GM15510 (cell line): ENCODE results near the gene MUC6.

Experiments used
- POLR2A ChIP-seq: IDR thresholded peaks from 3 replicates; pipeline ENCODE4 v1.6.1; 2011; ENCODE audit warnings: borderline replicate concordance; ENCODE audit not compliant: insufficient read length; ENCODE audit errors: extremely low read depth

Gene MUC6

DNA sequence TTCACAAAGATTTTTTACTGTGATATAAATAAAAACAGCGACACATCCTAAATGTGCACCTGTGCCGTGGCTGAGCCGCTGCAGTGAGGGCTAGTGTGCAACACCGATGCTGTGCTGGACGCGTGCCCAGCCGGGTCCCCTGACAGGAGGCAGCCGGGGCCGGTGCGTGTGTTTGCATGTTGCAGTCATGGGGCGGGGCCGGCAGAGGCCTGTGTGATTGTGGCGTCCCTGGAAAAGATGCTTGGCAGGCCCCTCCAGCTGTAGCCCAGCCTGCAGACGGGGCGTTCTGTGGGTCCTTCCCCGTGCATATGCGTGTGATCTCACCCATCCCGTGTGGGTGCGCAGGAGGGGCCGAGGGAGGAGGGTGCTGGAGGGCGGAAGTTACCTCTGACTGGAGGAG, 30.6 kb downstream of the MUC6 start:
- TF ChIP-seq POLR2A: no peak

- TF ChIP-seq POLR2A: no peak
Measured at GRCh38 chr11:1003159-1003558, 33.4 kb downstream of the MUC6 start.

GRCh38 chr11:1002406-1002984, 34.0 kb downstream of the MUC6 start:
- TF ChIP-seq POLR2A: no peak

- no peak for TF ChIP-seq POLR2A
Measured at GRCh38 chr11:1001617-1002405, 34.7 kb downstream of the MUC6 start.

GRCh38 chr11:1000357-1001278, 35.9 kb downstream of the MUC6 start:
- TF ChIP-seq POLR2A: no peak

- no peak for TF ChIP-seq POLR2A
Measured at GRCh38 chr11:999009-999408, 37.5 kb downstream of the MUC6 start.

DNA sequence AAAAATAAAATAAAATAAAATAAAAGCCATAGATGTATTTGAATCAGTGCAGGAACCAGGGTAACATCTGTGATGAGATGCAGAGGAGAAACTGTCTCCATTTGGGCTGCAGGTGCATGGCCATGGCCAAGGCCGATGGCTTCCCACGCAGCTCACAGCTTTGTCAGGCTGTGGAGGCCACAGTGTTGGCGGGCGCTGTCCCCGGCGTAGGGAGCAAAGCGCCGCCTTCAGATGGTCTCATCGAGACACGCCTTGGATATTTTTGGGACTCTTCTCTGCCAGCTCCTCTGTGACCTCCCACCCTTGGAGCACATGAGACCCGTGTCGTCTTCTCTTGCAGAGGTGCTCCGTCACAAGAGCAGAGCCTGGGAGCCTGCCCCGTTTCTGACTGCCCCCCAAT, 38.6 kb downstream of the MUC6 start:
- no peak for TF ChIP-seq POLR2A

- TF ChIP-seq POLR2A: no peak
Measured at GRCh38 chr11:996681-997080, 39.8 kb downstream of the MUC6 start.

GRCh38 chr11:995752-996420, 40.6 kb downstream of the MUC6 start:
- no peak for TF ChIP-seq POLR2A

DNA sequence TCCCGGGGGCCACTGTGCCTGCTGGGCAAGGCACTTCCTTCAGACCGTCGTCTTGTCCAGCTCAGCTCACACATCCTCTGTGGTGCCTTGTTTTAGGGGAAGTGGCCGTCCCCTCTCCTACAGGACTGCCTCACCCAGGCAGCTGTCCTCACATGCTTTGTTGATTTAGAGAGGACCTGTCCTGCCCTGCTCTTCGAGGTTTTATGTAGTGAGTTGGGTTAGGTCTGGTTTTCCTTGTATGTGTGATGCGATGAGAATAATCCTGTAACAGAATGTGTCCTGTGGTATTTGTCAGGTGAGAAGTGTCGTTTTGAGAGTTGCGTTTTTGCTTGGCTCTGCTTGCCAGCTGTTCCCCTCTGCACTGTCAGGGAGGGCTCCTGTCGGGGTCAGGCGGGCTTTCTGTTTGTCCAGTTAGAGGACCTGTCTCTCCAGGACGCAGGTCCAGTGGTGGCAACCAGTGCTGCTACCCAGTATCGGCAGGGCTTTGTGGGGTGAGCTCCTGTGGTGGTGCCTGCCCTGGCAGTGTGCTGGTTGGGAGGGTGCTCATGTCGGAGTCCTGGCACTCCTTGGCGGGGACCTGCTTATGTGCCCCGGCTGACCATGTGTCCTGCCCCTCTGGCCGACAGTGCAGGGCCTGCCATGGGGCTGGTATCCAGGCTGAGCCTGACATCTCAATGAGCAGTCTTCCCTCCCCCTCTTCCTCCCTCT, 41.3 kb downstream of the MUC6 start:
- TF ChIP-seq POLR2A: no peak

- TF ChIP-seq POLR2A: no peak
Measured at GRCh38 chr11:993632-994167, 42.8 kb downstream of the MUC6 start.

- TF ChIP-seq POLR2A: no peak
Measured at GRCh38 chr11:992577-992976, 43.9 kb downstream of the MUC6 start.

- no peak for TF ChIP-seq POLR2A
Measured at GRCh38 chr11:991711-992307, 44.7 kb downstream of the MUC6 start.

DNA sequence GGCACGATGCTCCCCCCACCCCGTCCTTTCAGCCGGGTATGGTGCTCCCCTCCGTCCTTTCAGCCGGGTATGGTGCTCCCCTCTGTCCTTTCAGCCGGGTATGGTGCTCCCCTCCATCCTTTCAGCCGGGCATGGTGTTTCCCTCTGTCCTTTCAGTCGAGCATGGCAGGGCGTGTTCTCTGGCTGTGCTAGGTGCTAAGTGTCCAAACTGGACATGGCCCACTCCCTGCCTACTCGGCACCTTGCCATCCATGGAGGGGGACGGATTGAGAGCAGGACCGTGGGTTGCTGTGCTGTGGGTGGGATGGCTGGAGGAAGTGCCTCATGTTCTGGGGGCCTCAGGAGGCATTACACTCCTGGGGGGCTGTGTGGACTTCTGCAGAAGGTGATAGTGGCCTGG, 45.5 kb downstream of the MUC6 start:
- TF ChIP-seq POLR2A: no peak

DNA sequence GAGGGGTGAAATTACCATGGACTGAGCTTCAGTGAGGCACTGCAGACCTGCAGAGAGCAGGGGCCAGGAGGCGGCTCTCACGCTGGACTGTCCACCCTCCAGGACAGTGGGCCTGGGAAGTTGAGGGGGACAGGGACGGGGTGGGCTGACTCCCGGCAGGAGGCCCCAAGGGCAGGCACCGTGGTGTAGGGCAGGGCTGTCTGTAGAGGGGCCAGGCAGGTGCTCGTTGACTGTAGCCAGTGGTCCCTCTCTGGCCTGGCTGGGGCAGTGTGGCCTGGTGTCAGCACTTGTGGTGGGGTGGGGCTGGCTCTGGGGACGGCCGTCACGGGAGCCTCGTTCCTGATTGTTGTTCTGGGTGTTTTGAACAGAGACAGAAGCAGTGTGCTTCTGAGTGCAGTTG, 46.4 kb downstream of the MUC6 start:
- TF ChIP-seq POLR2A: no peak

DNA sequence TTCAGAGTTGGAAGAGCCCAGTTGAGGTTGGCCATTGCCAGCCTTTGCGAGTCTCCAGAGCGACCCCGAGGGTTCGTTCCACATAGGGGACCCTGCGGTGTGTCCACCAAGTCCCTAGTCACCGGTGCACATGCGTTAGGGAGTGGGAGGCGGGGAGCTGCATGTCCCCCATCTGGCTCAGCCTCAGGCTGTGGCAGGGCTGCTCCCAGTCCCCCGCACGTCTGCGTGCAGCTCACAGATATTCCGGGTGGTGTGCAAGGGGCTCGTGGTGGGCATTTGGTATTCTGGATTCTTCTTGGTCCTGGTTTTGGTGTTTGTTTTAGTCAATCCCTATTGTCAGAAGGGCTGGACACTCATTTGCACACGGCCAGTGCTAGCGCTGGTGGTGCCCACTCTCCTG, 48.8 kb downstream of the MUC6 start:
- TF ChIP-seq POLR2A: no peak
